ENCODE measurements around the gene LCN12. TPM values are rescaled to one million over a fixed set of nuclear protein-coding genes. Genes with fewer than 3 reads are reported as not detected.

Gene LCN12
- polyA plus RNA-seq, 1 of the 3 experiments (the other 2 are of a cell fraction) = 0.87 TPM

DNA sequence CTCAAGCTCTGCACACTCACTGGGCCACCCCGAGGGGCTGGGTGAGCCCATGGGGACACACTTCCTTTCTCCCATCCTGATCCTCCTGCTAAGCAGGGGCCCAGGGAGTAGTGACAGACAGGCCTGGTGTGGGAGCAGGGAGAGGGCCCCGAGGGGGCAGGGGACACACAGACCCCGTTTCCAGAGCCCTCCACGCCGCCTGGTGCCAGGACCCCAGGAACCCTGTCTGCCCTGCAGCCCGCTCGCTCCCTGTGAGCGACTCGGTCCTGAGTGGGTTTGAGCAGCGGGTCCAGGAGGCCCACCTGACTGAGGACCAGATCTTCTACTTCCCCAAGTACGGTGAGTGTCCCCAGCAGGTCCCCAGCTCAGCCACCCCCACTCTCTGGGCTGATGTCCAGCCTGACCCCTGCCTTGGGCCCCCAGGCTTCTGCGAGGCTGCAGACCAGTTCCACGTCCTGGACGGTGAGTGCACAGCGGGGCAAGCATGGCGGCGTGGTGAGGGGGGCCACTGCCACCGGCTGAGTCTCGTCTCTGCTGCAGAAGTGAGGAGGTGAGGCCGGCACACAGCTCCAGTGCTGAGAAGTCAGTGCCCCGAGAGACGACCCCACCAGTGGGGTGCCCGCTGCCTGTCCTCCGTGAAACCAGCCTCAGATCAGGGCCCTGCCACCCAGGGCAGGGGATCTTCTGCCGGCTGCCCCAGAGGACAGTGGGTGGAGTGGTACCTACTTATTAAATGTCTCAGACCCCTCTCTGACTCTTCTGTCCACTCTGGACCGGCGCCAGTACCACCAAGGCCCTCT, 5.6 kb upstream of the LCN12 start:
- Histone ChIP-seq H4K20me1 (ENCODE audit: insufficient read depth) (peaks cover 13% of the 10 kb centered on the region), H3F3A (replicated peaks; ENCODE audit: insufficient read depth) (no peaks in the 10 kb centered on the region), H3K36me3 (replicated peaks in 1 of 2; ENCODE audit: control insufficient read depth in 1 of 2, insufficient read depth in 2 of 2, low read length in 1 of 2) (peaks cover 6 to 16% of the 10 kb centered on the region in 2 experiments), H2AFZ (ENCODE audit: low read depth) (no peak overlapping the region), H3K27me3 (ENCODE audit: insufficient read depth) (no peaks in the 10 kb centered on the region), H3K27ac (ENCODE audit: low read depth in 2 of 2, low read length in 1 of 2) (no peak overlapping the region; a peak in 1 of 4 replicates), H3K4me1 (ENCODE audit: control insufficient read depth in 1 of 2, insufficient read depth in 2 of 2, low read depth in 1 of 2, low read length in 1 of 2) (peaks cover 0 to 31% of the 10 kb centered on the region in 2 experiments; a peak in 2 of 4 replicates), H3K4me2 (no peak overlapping the region), H3K9ac (no peak overlapping the region), H3K9me3 (no peaks in the 10 kb centered on the region), H3K9me2 (no peaks in the 10 kb centered on the region), H3K79me2 (ENCODE audit: insufficient read depth) (peaks cover 26% of the 10 kb centered on the region), H3K4me3 (ENCODE audit: low read depth in 2 of 2, low read length in 1 of 2) (no peak overlapping the region)
- POLR2A ChIA-PET = no interaction called here
- 84% methylated on average over 18 of the region's 27 CpGs for WGBS (ENCODE audit: low lambda C conversion rate)
- CTCF ChIA-PET = interaction anchor here (1.1 to 13.2 kb wide), 11 partner anchors 13 to 159 kb away, joined by 3 to 350 read pairs (median 7); partner anchors contain the start of genes ABCA2, FUT7, PAXX and PTGDS
- TF ChIP-seq SIN3A (IDR thresholded peaks at IDR 0.05; ENCODE audit: borderline replicate concordance, low read depth, low read length) (no peak), NRF1 (IDR thresholded peaks at IDR 0.05; ENCODE audit: low read depth, low read length) (no peak), CHD2 (IDR thresholded peaks at IDR 0.05; ENCODE audit: low read length, partially characterized antibody) (no peak), JUND (IDR thresholded peaks at IDR 0.05) (no peak), EZH2phosphoT487 (IDR thresholded peaks at IDR 0.05; ENCODE audit: borderline replicate concordance, low read depth) (no peak), GATA2 (CRISPR knock-in tag; IDR thresholded peaks at IDR 0.05) (no peak), RFX5 (IDR thresholded peaks at IDR 0.05; ENCODE audit: low read length) (no peak)
- DNase-seq = no peak

DNA sequence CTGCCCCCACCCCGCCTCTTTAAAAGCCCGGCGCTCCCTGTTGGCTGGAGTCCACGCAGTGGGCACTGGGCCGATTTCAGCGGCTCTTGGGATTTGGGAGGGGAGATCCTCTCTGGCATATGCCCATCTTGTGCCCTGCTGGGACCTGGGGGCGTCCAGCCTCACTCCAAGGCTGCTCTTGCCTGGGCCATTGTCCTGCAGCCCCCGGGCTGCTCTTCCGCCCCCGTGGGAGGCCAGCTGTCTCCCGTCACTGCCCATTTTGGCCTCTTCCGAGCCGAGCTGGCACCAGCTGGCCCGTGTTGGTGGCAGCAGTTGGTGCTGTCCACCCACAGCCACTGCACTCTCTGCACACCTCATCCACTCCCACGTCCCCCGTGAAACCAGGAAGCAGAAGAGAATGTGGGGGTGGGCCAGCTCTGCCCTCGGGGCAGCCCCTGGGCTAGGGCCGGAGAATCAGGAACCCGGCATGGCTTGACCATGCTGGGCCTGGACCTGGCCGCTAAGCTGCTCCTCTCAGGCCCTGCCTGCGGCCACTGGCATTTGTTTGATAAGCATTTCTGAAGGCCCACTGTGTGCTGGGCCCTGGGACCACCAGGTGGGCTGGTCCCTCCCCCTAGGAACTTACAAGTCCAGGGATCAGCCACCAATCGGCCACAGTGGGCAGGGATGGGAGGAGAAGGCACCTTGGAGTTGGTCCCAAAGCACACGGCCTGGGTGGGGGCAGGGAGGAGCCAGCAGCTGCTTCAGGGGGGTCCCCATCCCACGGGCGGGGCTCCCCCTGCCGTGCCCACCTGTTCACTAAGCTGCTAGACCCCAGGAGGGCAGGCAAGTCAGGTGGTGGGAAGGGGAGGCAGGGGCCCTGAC, 4.8 kb upstream of the LCN12 start:
- H2AFZ ChIP-seq (ENCODE audit: low read depth) = no peak overlapping the region
- ChIA-PET POLR2A (interaction anchor here (1.2 to 1.5 kb wide), 3 partner anchors 45 to 88 kb away, joined by 5 to 13 read pairs (median 7); partner anchors contain the start of gene PAXX), CTCF (interaction anchor here (0.7 to 13.2 kb wide), 32 partner anchors 9 to 190 kb away, joined by 3 to 350 read pairs (median 6); partner anchors contain the start of genes ABCA2, CLIC3, FUT7 and NPDC1)
- WGBS (ENCODE audit: low lambda C conversion rate) = 77% methylated on average over 23 of the region's 26 CpGs
- H3K9ac ChIP-seq = no peak overlapping the region
- no peak overlapping the region for H3K4me3 ChIP-seq (ENCODE audit: low read depth in 2 of 2, low read length in 1 of 2)
- no peaks in the 10 kb centered on the region for H3K27me3 ChIP-seq (ENCODE audit: insufficient read depth)
- peaks cover 5 to 7% of the 10 kb centered on the region in 2 experiments for H3K36me3 ChIP-seq (replicated peaks in 1 of 2; ENCODE audit: control insufficient read depth in 1 of 2, insufficient read depth in 2 of 2, low read length in 1 of 2)
- TF ChIP-seq, protein P1, sequence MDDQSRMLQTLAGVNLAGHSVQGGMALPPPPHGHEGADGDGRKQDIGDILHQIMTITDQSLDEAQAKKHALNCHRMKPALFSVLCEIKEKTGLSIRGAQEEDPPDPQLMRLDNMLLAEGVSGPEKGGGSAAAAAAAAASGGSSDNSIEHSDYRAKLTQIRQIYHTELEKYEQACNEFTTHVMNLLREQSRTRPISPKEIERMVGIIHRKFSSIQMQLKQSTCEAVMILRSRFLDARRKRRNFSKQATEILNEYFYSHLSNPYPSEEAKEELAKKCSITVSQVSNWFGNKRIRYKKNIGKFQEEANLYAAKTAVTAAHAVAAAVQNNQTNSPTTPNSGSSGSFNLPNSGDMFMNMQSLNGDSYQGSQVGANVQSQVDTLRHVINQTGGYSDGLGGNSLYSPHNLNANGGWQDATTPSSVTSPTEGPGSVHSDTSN (IDR thresholded peaks at IDR 0.05) = no peak
- TF ChIP-seq, protein P2, sequence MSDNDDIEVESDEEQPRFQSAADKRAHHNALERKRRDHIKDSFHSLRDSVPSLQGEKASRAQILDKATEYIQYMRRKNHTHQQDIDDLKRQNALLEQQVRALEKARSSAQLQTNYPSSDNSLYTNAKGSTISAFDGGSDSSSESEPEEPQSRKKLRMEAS (IDR thresholded peaks at IDR 0.05; ENCODE audit: low read depth) = no peak
- TF ChIP-seq, protein P3, sequence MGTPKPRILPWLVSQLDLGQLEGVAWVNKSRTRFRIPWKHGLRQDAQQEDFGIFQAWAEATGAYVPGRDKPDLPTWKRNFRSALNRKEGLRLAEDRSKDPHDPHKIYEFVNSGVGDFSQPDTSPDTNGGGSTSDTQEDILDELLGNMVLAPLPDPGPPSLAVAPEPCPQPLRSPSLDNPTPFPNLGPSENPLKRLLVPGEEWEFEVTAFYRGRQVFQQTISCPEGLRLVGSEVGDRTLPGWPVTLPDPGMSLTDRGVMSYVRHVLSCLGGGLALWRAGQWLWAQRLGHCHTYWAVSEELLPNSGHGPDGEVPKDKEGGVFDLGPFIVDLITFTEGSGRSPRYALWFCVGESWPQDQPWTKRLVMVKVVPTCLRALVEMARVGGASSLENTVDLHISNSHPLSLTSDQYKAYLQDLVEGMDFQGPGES (IDR thresholded peaks at IDR 0.05; ENCODE audit: low read depth, low read length) = no peak
- TF ChIP-seq MEF2A (IDR thresholded peaks at IDR 0.05; ENCODE audit: borderline replicate concordance, low read depth) = no peak
- TF ChIP-seq TCF12 (IDR thresholded peaks at IDR 0.05) = no peak
- TF ChIP-seq YY1 (IDR thresholded peaks at IDR 0.05; ENCODE audit: low read depth) = no peak
- TF ChIP-seq TEAD4 (IDR thresholded peaks at IDR 0.05; ENCODE audit: borderline replicate concordance, insufficient read depth) = no peak
- H3K9me3 ChIP-seq = no peaks in the 10 kb centered on the region
- H4K20me1 ChIP-seq (ENCODE audit: insufficient read depth) = peaks cover 13% of the 10 kb centered on the region
- H3K27ac ChIP-seq (ENCODE audit: low read depth in 2 of 2, low read length in 1 of 2) = no peak overlapping the region
- H3K79me2 ChIP-seq (ENCODE audit: insufficient read depth) = peaks cover 20% of the 10 kb centered on the region
- no peaks in the 10 kb centered on the region for H3K9me2 ChIP-seq
- peaks cover 0 to 39% of the 10 kb centered on the region in 2 experiments; a peak in 2 of 4 replicates for H3K4me1 ChIP-seq (ENCODE audit: control insufficient read depth in 1 of 2, insufficient read depth in 2 of 2, low read depth in 1 of 2, low read length in 1 of 2)
- H3F3A ChIP-seq (replicated peaks; ENCODE audit: insufficient read depth) = no peaks in the 10 kb centered on the region
- H3K4me2 ChIP-seq = no peak overlapping the region
- DNase-seq = no peak

Data from SK-N-SH (cell line).